Uterus (tissue), 2 donors: ENCODE measurements around the gene PODNL1.

Experiments
- POLR2A ChIP-seq, 2 donors: fragments of 450-650 bp; IDR thresholded peaks; one replicate each; pipeline ENCODE4 v1.6.1; 2016; ENCODE audit warnings: antibody characterized with exemption in 2 of 2, mild to moderate bottlenecking in 1 of 2, moderate library complexity in 1 of 2
- TF ChIP-seq, protein P1 (sequence below), 4 experiments: fragments of 200-600 bp in 2 of 4; fragments of 450-650 bp in 2 of 4; sonication (generic) in 2 of 4; IDR thresholded peaks; one replicate each; pipeline ENCODE4 v1.5.1; 2016 to 2019; ENCODE audit warnings: antibody characterized with exemption in 4 of 4, mild to moderate bottlenecking in 2 of 4, moderate library complexity in 1 of 4

DNA sequence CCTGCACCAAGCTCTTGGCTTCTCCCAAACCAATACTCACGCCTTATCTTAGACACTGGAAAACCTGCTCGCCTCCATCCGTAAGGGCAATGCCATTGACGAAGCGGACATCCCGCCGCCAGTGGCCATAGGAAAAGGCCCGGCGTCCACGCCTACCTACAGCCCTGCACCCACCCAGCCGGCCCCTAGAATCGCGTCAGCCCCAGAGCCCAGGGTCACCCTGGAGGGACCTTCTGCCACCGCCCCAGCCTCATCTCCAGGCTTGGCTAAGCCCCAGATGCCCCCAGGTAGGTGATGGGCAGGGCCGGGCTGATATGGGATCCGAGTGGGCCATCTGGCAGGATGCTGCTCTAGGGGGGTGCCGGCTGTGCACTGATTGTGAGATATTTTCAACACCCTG, 24.9 kb downstream of the PODNL1 start:
- TF ChIP-seq, protein P1, sequence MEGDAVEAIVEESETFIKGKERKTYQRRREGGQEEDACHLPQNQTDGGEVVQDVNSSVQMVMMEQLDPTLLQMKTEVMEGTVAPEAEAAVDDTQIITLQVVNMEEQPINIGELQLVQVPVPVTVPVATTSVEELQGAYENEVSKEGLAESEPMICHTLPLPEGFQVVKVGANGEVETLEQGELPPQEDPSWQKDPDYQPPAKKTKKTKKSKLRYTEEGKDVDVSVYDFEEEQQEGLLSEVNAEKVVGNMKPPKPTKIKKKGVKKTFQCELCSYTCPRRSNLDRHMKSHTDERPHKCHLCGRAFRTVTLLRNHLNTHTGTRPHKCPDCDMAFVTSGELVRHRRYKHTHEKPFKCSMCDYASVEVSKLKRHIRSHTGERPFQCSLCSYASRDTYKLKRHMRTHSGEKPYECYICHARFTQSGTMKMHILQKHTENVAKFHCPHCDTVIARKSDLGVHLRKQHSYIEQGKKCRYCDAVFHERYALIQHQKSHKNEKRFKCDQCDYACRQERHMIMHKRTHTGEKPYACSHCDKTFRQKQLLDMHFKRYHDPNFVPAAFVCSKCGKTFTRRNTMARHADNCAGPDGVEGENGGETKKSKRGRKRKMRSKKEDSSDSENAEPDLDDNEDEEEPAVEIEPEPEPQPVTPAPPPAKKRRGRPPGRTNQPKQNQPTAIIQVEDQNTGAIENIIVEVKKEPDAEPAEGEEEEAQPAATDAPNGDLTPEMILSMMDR (IDR thresholded peaks at IDR 0.05) = no peak
- no peak for TF ChIP-seq POLR2A (IDR thresholded peaks at IDR 0.05)
